Measurements from ENCODE around the gene HLF. TPM values are rescaled to one million over a fixed set of nuclear protein-coding genes. Genes with fewer than 3 reads are reported as not detected.

HLF gene
- polyA plus RNA-seq: 18.8 and 24.7 TPM in 2 replicates

GRCh38 chr17:55264645-55265298, at the start of gene HLF:
Gene HLF, plus strand, starts transcription at chr17:55264960. Its CDS starts 525 bp downstream, at chr17:55265485.

Other genes with a start within 250 kb of the HLF start
- 35.9 and 49.8 TPM in 2 replicates for gene MMD, start 156.9 kb downstream of the HLF start, polyA plus RNA-seq
- gene SMIM36, start 246.5 kb downstream of the HLF start, polyA plus RNA-seq: not detected in 2 replicates